PC-9 (cell line): ENCODE data around the gene THAP12. TPM values are rescaled to one million over a fixed set of nuclear protein-coding genes. Genes with fewer than 3 reads are reported as not detected.

Source experiments
- BruUV-seq: library from RNA; stranded (reverse); fragments of 400-500 nt; replicated peaks from 2 replicates; lab custom pipeline; 2021; lab: Mats Ljungman, UMichigan
- CTCF ChIA-PET: fragments of 300-600 bp; sonication (Branson Sonifier 250); formaldehyde crosslinking; loops from one replicate; lab custom pipeline; 2022; ENCODE audit warnings: antibody characterized with exemption; lab: Charles Lee
- POLR2A ChIA-PET: fragments of 300-600 bp; sonication (Branson Sonifier 250); formaldehyde crosslinking; loops from one replicate; lab custom pipeline; 2022; ENCODE audit warnings: antibody characterized with exemption; ENCODE audit not compliant: unreplicated experiment; lab: Charles Lee
- DNase-seq, 2 experiments: peaks; one replicate each; pipeline versions ENCODE4 v3.0.0 to v3.0.0-alpha.2; 2015 to 2022; ENCODE audit warnings: mixed read lengths in 1 of 2
- H2AFZ ChIP-seq: fragments of 200-600 bp; sonication (generic); 2 replicates; pipeline ENCODE4 v1.8.1; 2017; ENCODE audit warnings: antibody characterized with exemption
- H3F3A ChIP-seq: fragments of 200-600 bp; sonication (generic); 2 replicates; pipeline ENCODE4 v1.8.1; 2017; ENCODE audit warnings: antibody characterized with exemption, mild to moderate bottlenecking, low read depth; ENCODE audit not compliant: insufficient read depth
- H3K27ac ChIP-seq: fragments of 200-600 bp; sonication (generic); 2 replicates; pipeline ENCODE4 v1.6.1; 2016; ENCODE audit warnings: mixed run types
- H3K27me3 ChIP-seq: fragments of 200-600 bp; sonication (generic); 2 replicates; pipeline ENCODE4 v1.6.1; 2016; ENCODE audit warnings: low read depth, mixed run types; ENCODE audit not compliant: insufficient read depth
- H3K36me3 ChIP-seq: fragments of 200-600 bp; sonication (generic); 2 replicates; pipeline ENCODE4 v1.6.1; 2016; ENCODE audit warnings: low read depth, mixed run types
- H3K4me1 ChIP-seq: fragments of 200-600 bp; sonication (generic); replicated peaks from 2 replicates; pipeline ENCODE4 v1.6.1; 2016; ENCODE audit warnings: mixed run types; ENCODE audit not compliant: insufficient read depth
- H3K4me2 ChIP-seq: fragments of 200-600 bp; sonication (generic); 2 replicates; pipeline ENCODE4 v1.6.1; 2017; ENCODE audit warnings: mixed run types
- H3K4me3 ChIP-seq: fragments of 200-600 bp; sonication (generic); 2 replicates; pipeline ENCODE4 v1.6.1; 2016; ENCODE audit warnings: mixed run types
- H3K79me2 ChIP-seq: fragments of 200-600 bp; sonication (generic); 2 replicates; pipeline ENCODE4 v1.6.1; 2017; ENCODE audit warnings: low read depth, mixed run types
- H3K9me2 ChIP-seq: fragments of 200-600 bp; sonication (generic); 2 replicates; pipeline ENCODE4 v1.8.1; 2017; ENCODE audit warnings: mild to moderate bottlenecking; ENCODE audit not compliant: insufficient read depth
- H3K9me3 ChIP-seq: fragments of 200-600 bp; sonication (generic); 2 replicates; pipeline ENCODE4 v1.8.1; 2016; ENCODE audit warnings: low read depth; ENCODE audit not compliant: insufficient read depth
- H4K20me1 ChIP-seq: fragments of 200-600 bp; sonication (generic); 2 replicates; pipeline ENCODE4 v1.8.1; 2017; ENCODE audit not compliant: insufficient read depth
- CTCF ChIP-seq: fragments of 200-600 bp; sonication (generic); conservative IDR thresholded peaks from 2 replicates; pipeline ENCODE4 v1.6.1; 2017; ENCODE audit warnings: mixed run types, antibody characterized with exemption, mild to moderate bottlenecking, moderate library complexity
- EZH2 ChIP-seq: fragments of 200-600 bp; sonication (generic); IDR thresholded peaks from 2 replicates; pipeline ENCODE4 v1.8.0; 2017; ENCODE audit warnings: antibody characterized with exemption, low read depth
- intact Hi-C: fragments of 100-400 bp; cut with micrococcal nuclease; formaldehyde crosslinking; loops from one replicate; pipeline ENCODE4 v1.10.0; 2022; ENCODE audit not compliant: unreplicated experiment
- total RNA-seq: library from RNA; stranded (reverse); gene quantifications from 2 replicates; pipeline ENCODE4 v1.2.3, GENCODE V29; 2021

THAP12 gene
- total RNA-seq, 1 experiment from 2014 or later, result 52.3 TPM

GRCh38 chr11:76339221-76339620, 41.7 kb downstream of the THAP12 start:
- no peaks in the 10 kb centered on the region for H3K36me3 ChIP-seq

GRCh38 chr11:76337923-76338322, 43.0 kb downstream of the THAP12 start:
- Histone ChIP-seq H3K27ac (no peak overlapping the region), H2AFZ (no peak overlapping the region), H3K4me3 (no peak overlapping the region), H3K36me3 (no peaks in the 10 kb centered on the region), H3K4me2 (no peak overlapping the region), H3K9me3 (peaks cover 14% of the 10 kb centered on the region; the same call in 1 of the 2 replicates), H3K9me2 (no peaks in the 10 kb centered on the region), H3K79me2 (no peaks in the 10 kb centered on the region), H4K20me1 (no peaks in the 10 kb centered on the region), H3K4me1 (no peaks in the 10 kb centered on the region), H3F3A (no peaks in the 10 kb centered on the region), H3K27me3 (no peaks in the 10 kb centered on the region)
- ChIA-PET CTCF (no interaction called here), POLR2A (no interaction called here)
- no peak for TF ChIP-seq EZH2
- no peak for TF ChIP-seq CTCF
- no TSS peak for BruUV-seq
- no peak for DNase-seq
- intact Hi-C loops, result no loop called here

More at GRCh38 chr11:76339221-76339620, 41.7 kb downstream of the THAP12 start:
- TF ChIP-seq CTCF, result no peak
- TF ChIP-seq EZH2, result no peak
- Histone ChIP-seq H4K20me1 (no peaks in the 10 kb centered on the region), H3K79me2 (no peaks in the 10 kb centered on the region), H3K9me2 (no peaks in the 10 kb centered on the region), H3F3A (no peaks in the 10 kb centered on the region), H3K4me3 (no peak overlapping the region), H3K9me3 (peaks cover 14% of the 10 kb centered on the region; the same call in 1 of the 2 replicates), H3K4me1 (no peaks in the 10 kb centered on the region), H3K27ac (no peak overlapping the region), H3K4me2 (no peak overlapping the region), H3K27me3 (no peaks in the 10 kb centered on the region), H2AFZ (no peak overlapping the region)
- ChIA-PET CTCF (no interaction called here), POLR2A (no interaction called here)
- intact Hi-C loops, result no loop called here
- no TSS peak for BruUV-seq
- DNase-seq, result no peak

- no TSS peak for BruUV-seq
- DNase-seq, result no peak
- H4K20me1 ChIP-seq, result no peaks in the 10 kb centered on the region
- intact Hi-C loops, result no loop called here
- H3K4me1 ChIP-seq, result no peaks in the 10 kb centered on the region
- no peak overlapping the region for H3K4me3 ChIP-seq
- H2AFZ ChIP-seq, result no peak overlapping the region
- no peak overlapping the region for H3K4me2 ChIP-seq
- no peaks in the 10 kb centered on the region for H3F3A ChIP-seq
- H3K36me3 ChIP-seq, result no peaks in the 10 kb centered on the region
- no peaks in the 10 kb centered on the region for H3K27me3 ChIP-seq
- H3K79me2 ChIP-seq, result no peaks in the 10 kb centered on the region
- POLR2A ChIA-PET, result no interaction called here
- CTCF ChIA-PET, result no interaction called here
- H3K9me2 ChIP-seq, result no peaks in the 10 kb centered on the region
- no peak overlapping the region for H3K27ac ChIP-seq
- H3K9me3 ChIP-seq, result peaks cover 14% of the 10 kb centered on the region; the same call in 1 of the 2 replicates
- TF ChIP-seq EZH2 (no peak), CTCF (no peak)
These were observed 43.5 kb downstream of the THAP12 start for GRCh38 chr11:76337469-76337868.
